GM10847 (cell line): ENCODE results near the gene SMG7.

Experiments
- POLR2A ChIP-seq: IDR thresholded peaks from 2 replicates; pipeline ENCODE4 v1.6.1; 2011; ENCODE audit not compliant: insufficient read length; ENCODE audit errors: extremely low read depth

Gene SMG7

GRCh38 chr1:183517401-183517800 is 45.1 kb downstream of the SMG7 start:
- TF ChIP-seq POLR2A: no peak

GRCh38 chr1:183520379-183520778 is 48.1 kb downstream of the SMG7 start:
- no peak for TF ChIP-seq POLR2A

DNA sequence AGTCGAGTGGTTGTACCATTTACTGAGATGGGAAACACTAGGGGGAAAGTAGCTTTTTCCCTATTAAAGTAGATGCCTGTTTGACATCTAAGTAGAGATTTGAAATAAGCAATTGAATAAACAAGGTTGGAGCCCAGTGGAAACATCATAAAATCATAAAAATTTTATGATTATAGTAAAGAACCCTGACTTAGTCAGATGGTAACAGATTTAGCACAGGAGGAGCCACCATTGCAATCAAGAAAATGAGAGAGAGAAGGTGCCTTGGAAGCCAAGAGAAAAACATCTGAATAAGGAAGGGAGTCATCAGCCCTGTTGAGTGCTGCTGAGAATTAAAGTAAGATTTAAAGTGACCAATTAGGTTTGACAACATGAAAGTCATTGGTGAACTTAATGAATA is 49.8 kb downstream of the SMG7 start:
- no peak for TF ChIP-seq POLR2A

DNA sequence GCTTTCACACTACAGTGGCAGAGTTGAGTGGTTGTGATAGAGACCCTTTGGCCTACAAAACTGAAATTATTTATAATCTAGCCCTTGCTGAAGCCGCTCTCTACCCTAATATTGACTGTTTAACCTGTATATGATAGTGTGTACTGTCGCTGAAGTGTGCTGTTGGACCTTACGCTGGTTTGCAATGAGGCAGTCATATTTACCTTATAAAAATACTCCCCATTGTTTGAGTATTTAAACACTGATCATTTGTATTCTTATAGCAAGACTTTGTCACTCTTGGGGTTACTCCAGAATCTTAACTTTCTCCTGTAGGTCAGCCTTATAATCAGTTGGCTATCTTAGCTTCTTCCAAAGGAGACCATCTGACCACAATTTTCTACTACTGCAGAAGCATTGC is 56.3 kb downstream of the SMG7 start:
- no peak for TF ChIP-seq POLR2A

GRCh38 chr1:183533617-183534174 is 61.4 kb downstream of the SMG7 start:
- TF ChIP-seq POLR2A: no peak

GRCh38 chr1:183537405-183537804 is 65.1 kb downstream of the SMG7 start:
- no peak for TF ChIP-seq POLR2A

DNA sequence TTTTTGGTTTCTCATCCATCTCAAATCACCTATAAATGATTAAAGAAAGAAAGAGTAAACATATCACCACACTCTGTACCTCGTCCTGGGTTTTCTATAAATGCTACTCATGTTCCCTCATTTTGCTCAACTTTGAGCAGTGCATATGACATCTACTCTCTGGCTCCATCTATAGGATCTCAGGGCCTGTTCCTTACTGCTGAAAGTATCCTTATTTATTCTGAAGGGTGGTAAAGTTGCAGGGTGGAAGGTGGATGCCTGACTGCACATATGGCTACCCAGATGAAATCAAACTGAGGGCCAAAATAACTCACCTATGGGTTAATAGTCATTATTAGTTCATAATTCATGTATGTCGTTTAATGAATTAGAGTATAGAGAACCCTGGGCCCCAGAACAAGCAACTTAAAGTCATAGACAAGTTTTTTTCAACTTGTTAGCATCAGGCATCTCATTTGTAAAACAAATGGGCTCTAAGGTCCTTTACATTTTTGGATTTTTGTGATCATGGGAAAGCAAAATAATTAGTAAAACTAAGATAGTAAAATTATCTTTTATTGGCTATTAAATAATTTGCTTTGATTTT is 71.4 kb downstream of the SMG7 start:
- no peak for TF ChIP-seq POLR2A

DNA sequence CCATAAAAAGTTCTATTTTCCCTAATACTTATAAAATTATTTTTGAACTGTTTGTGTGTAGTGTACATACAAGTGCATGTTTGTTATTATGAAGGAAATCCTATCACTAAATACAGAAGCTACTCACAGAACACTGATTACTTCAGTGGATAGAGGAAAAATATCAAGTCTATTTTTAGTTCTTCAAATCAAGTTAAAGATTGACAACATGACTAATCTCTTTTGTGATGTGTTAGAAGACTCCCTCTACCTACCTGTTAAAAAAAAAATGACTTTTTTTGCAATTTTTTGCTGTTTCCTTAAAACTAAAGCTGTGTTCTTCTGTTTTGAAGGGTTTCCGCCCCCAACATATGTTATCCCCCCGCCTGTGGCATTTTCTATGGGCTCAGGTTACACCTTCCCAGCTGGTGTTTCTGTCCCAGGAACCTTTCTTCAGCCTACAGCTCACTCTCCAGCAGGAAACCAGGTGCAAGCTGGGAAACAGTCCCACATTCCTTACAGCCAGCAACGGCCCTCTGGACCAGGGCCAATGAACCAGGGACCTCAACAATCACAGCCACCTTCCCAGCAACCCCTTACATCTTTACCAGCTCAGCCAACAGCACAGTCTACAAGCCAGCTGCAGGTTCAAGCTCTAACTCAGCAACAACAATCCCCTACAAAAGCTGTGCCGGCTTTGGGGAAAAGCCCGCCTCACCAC is 72.4 kb downstream of the SMG7 start:
- no peak for TF ChIP-seq POLR2A

- no peak for TF ChIP-seq POLR2A
Measured at GRCh38 chr1:183546427-183546826, 74.1 kb downstream of the SMG7 start.

- no peak for TF ChIP-seq POLR2A
Measured at GRCh38 chr1:183548116-183548515, 75.8 kb downstream of the SMG7 start.

- TF ChIP-seq POLR2A: no peak
Measured at GRCh38 chr1:183550915-183551314, 78.6 kb downstream of the SMG7 start.

DNA sequence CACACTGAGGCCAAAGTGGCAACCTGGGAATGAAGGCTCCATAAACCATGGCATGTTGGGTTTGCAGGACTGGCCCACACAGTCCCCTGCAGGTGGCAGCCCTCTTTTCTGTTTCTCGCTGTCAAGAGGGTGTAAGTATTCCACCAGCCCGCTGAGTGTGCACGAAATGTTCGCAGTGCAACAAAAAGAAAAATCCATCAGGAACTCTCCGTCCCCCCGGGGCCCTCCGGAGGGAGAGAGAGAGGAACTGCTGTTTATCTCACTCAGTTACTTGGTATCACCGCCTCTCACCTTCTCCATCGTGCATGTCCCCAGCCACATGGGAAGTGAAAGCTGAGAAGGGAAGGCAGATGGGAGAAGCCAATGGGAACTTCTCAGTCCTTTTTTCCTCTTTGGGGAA is 79.6 kb downstream of the SMG7 start:
- no peak for TF ChIP-seq POLR2A

GRCh38 chr1:183552441-183552840 is 80.1 kb downstream of the SMG7 start:
- no peak for TF ChIP-seq POLR2A

DNA sequence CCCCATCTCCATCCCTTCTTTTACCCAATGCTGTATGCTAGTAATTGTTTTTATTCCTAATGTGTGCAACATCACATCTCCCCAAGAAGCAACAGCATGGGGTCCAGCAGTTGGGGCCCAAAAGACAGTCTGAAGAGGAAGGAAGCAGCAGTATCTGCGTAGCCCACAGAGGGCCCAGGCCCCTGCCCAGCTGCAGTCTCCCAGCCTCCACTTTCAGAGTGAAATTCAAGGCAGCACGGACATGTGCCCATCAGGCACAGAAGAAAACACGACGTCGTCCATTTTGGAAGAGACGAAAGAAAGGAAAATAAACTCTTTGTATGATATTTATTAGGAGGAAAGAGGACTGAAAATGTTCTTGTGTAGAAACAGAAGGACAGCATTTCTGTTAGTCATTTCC is 80.6 kb downstream of the SMG7 start:
- no peak for TF ChIP-seq POLR2A

DNA sequence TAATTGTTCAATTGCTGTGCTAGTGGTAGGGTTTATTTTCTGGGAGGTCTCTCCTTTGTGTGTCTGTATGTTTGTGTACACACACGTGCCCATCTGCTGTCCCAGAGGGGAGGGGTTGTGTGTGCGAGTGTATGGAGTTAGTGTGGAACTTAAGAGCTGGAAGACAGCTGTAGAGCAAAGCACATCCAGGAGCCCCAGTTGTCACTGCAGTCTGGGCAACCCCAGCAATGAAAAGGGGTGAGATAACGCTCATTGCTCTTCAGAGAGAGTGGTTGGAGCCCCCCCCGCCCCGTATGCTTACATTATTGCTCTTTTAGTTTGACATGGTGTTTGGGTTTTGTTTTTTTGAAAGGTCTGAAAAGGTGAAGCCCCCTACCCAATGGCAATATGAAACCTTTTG is 81.0 kb downstream of the SMG7 start:
- TF ChIP-seq POLR2A: no peak

- TF ChIP-seq POLR2A: no peak
Measured at GRCh38 chr1:183553764-183554163, 81.5 kb downstream of the SMG7 start.

- no peak for TF ChIP-seq POLR2A
Measured at GRCh38 chr1:183554577-183554976, 82.3 kb downstream of the SMG7 start.

GRCh38 chr1:183559061-183559460 is 86.8 kb downstream of the SMG7 start:
- TF ChIP-seq POLR2A: no peak

DNA sequence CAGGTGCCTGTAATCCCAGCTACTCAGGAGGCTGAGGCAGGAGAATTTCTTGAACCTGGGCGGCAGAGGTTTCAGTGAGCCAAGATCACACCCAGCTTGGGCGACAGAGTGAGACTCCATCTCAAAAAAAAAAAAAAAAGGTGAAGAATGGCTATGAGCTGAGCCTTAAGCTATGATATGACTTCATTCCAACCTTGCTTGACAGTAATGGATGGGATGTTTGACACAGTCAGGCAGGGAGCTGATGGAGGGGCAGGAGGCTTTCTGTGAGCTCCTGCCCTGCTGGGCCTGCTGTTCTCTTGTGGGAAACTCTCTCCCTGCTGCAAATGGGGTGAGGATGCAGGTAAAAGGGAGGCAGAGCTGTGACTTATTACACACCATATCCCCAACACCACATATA is 90.4 kb downstream of the SMG7 start:
- TF ChIP-seq POLR2A: no peak
